RWPE1 (cell line): Measurements from ENCODE around the gene MFSD6.
"Not testable (repeated sequence)": the region's sequence is repeated elsewhere in the genome, so short reads cannot be mapped to it uniquely, and the experiment has no call there.

Source experiments
- CTCF ChIA-PET: fragments of 350-600 bp; sonication (Branson Sonifier 250); formaldehyde crosslinking; extraction: SDS; loops from one replicate; lab custom pipeline; 2021; lab: Yijun Ruan, JAX
- POLR2A ChIA-PET: fragments of 400-600 bp; formaldehyde crosslinking; extraction: SDS; loops from one replicate; lab custom pipeline; 2020; ENCODE audit warnings: antibody characterized with exemption; ENCODE audit not compliant: low non-redundant PET; lab: Yijun Ruan, JAX
- DNase-seq: peaks from one replicate; pipeline ENCODE4 v3.0.0; 2012; ENCODE audit warnings: low spot score
- H3K27ac ChIP-seq: fragments of 450-650 bp; 2 replicates; pipeline ENCODE4 v1.5.1; 2017
- CTCF ChIP-seq: fragments of 450-650 bp; conservative IDR thresholded peaks from 2 replicates; pipeline ENCODE4 v1.5.1; 2017; ENCODE audit warnings: low read depth, mild to moderate bottlenecking

MFSD6 gene

GRCh38 chr2:190425883-190426658 is 17.9 kb downstream of the MFSD6 start:
- CTCF ChIA-PET = interaction anchor here (0.6 kb wide), 1 partner anchor 80 kb away, joined by 3 read pairs; no protein-coding TSS in a partner anchor
- H3K27ac ChIP-seq = no peak overlapping the region

GRCh38 chr2:190430866-190431265 is 22.7 kb downstream of the MFSD6 start:
- POLR2A ChIA-PET, H3K27ac ChIP-seq, DNase-seq, CTCF ChIA-PET: not testable (repeated sequence)

More at GRCh38 chr2:190425883-190426658, 17.9 kb downstream of the MFSD6 start:
- DNase-seq = no peak
- TF ChIP-seq CTCF = no peak
- POLR2A ChIA-PET = no interaction called here

- CTCF ChIA-PET = no interaction called here
- TF ChIP-seq CTCF = no peak
- POLR2A ChIA-PET = no interaction called here
- DNase-seq = no peak
- no peak overlapping the region for H3K27ac ChIP-seq
These were observed 23.8 kb downstream of the MFSD6 start for GRCh38 chr2:190431907-190432306.

- CTCF ChIA-PET = no interaction called here
- no peak overlapping the region for H3K27ac ChIP-seq
- no peak for DNase-seq
- TF ChIP-seq CTCF = no peak
- POLR2A ChIA-PET = no interaction called here
These were observed 24.5 kb downstream of the MFSD6 start for GRCh38 chr2:190432567-190433231.

- H3K27ac ChIP-seq = no peak overlapping the region
- ChIA-PET CTCF (no interaction called here), POLR2A (no interaction called here)
- DNase-seq = no peak
- no peak for TF ChIP-seq CTCF
These were observed 27.0 kb downstream of the MFSD6 start for GRCh38 chr2:190435031-190435670.

- H3K27ac ChIP-seq = no peak overlapping the region
- POLR2A ChIA-PET = no interaction called here
- no peak for TF ChIP-seq CTCF
- DNase-seq = no peak
- CTCF ChIA-PET = no interaction called here
These were observed 28.4 kb downstream of the MFSD6 start for GRCh38 chr2:190436557-190436956.
